NB4 (cell line): Measurements from ENCODE around the gene CDH22.

ENCODE experiments used
- DNase-seq: peaks from one replicate; pipeline ENCODE4 v3.0.0; 2010; ENCODE audit warnings: low read depth
- H3K4me3 ChIP-seq: one replicate; pipeline ENCODE4 v1.5.1; 2011; ENCODE audit warnings: mild to moderate bottlenecking, low read depth, low read length, moderate library complexity
- MYC ChIP-seq: IDR thresholded peaks from 2 replicates; pipeline ENCODE4 v1.6.1; 2011; ENCODE audit warnings: low read depth, low read length
- POLR2A ChIP-seq: IDR thresholded peaks from 2 replicates; pipeline ENCODE4 v1.6.1; 2011; ENCODE audit warnings: mild to moderate bottlenecking; ENCODE audit not compliant: insufficient read length; ENCODE audit errors: extremely low read depth
- TF ChIP-seq, protein P1 (sequence below): IDR thresholded peaks from 2 replicates; pipeline ENCODE4 v1.6.1; 2011; ENCODE audit warnings: low read depth, low read length
- TF ChIP-seq, protein P2 (sequence below): IDR thresholded peaks from one replicate; pipeline ENCODE4 v1.5.1; 2012; ENCODE audit warnings: low read depth, low read length

Gene CDH22

DNA sequence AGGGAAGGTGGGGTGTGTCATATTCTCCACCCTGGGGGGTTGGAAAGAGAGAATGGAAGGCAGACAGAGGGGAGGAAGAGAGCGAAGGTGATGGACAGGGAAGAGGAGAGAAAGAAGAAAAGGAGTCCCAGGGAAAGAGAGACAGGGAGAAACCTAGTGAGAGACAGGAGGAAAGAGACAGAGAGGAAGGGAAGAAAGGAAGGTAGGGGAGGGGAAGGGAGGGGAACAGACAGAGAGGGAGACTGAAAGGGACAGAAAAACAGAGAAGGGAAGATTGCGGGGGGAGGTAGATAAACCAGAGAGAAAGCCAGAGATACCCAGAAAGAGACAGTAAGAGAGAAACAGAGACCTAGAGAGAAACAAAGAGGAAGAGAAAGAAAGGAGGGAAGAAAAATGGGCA, 88.4 kb downstream of the CDH22 start:
- TF ChIP-seq, protein P1, sequence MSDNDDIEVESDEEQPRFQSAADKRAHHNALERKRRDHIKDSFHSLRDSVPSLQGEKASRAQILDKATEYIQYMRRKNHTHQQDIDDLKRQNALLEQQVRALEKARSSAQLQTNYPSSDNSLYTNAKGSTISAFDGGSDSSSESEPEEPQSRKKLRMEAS, result no peak
- TF ChIP-seq, protein P2, sequence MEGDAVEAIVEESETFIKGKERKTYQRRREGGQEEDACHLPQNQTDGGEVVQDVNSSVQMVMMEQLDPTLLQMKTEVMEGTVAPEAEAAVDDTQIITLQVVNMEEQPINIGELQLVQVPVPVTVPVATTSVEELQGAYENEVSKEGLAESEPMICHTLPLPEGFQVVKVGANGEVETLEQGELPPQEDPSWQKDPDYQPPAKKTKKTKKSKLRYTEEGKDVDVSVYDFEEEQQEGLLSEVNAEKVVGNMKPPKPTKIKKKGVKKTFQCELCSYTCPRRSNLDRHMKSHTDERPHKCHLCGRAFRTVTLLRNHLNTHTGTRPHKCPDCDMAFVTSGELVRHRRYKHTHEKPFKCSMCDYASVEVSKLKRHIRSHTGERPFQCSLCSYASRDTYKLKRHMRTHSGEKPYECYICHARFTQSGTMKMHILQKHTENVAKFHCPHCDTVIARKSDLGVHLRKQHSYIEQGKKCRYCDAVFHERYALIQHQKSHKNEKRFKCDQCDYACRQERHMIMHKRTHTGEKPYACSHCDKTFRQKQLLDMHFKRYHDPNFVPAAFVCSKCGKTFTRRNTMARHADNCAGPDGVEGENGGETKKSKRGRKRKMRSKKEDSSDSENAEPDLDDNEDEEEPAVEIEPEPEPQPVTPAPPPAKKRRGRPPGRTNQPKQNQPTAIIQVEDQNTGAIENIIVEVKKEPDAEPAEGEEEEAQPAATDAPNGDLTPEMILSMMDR, result no peak
- no peak for TF ChIP-seq MYC
- no peak for TF ChIP-seq POLR2A

DNA sequence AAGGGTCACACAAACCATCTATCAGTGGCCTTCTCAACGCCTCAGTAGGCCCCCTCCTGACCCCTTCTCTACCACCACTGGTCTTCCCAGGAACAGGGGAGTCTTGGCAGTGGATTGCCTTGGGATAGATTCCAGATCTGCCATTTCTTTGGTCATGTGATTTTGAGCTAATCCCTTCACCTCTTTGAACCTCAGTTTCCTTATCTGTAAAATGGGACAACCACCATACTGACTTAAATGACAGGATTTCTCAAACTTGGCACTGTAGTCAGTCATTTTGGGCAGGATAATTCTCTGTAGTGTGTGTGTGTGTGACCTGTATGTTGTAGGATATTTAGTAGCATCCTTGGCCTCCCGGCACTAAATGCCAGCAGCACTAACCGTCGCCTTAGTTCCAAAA, 89.1 kb downstream of the CDH22 start:
- no peak for TF ChIP-seq MYC
- TF ChIP-seq, protein P1, result no peak
- TF ChIP-seq, protein P2, result no peak
- no peak for TF ChIP-seq POLR2A
- no peak for DNase-seq
- H3K4me3 ChIP-seq, result no peak overlapping the region

More for the DNA sequence above, 88.4 kb downstream of the CDH22 start:
- DNase-seq, result no peak
- H3K4me3 ChIP-seq, result no peak overlapping the region

DNA sequence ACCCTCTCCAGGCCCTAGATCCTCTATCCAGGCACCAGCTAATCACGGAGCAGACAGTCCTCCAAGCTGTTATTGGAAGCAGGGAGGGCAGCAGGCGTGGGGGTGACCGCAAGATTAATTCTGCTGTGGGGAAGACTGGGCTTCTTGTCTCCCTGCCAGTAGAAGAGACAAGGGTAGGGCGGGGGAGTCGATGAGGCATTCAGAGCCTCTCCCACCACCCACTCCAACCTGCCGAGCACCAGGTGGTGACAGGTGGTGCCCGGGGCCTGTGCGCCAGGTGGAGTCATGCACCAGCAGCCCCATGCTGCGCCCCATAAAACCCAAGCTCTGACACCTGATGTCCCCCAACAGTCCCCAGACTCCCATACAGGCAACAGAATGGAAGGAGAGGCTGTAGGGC, 89.6 kb downstream of the CDH22 start:
- no peak overlapping the region for H3K4me3 ChIP-seq
- no peak for DNase-seq
- no peak for TF ChIP-seq POLR2A
- TF ChIP-seq, protein P1, result no peak
- TF ChIP-seq MYC, result no peak
- TF ChIP-seq, protein P2, result no peak

DNA sequence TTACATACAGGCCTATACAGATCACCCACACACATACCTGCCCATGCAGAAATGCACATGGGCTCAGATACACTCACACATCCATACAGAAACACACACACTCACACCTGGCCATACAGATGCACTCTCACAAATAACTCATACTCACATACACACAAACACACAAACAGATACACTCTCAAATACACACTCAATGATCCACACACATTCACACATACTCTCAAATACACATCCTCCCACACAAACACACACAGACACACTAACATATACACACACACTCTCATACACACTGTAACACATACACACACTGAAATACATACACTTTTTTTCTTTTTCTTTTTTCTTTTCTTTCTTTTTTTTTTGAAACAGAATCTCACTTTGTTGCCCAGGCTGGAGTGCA, 90.7 kb downstream of the CDH22 start:
- TF ChIP-seq, protein P1, result no peak
- TF ChIP-seq MYC, result no peak
- TF ChIP-seq POLR2A, result no peak
- TF ChIP-seq, protein P2, result no peak
- H3K4me3 ChIP-seq, result no peak overlapping the region
- DNase-seq, result no peak

DNA sequence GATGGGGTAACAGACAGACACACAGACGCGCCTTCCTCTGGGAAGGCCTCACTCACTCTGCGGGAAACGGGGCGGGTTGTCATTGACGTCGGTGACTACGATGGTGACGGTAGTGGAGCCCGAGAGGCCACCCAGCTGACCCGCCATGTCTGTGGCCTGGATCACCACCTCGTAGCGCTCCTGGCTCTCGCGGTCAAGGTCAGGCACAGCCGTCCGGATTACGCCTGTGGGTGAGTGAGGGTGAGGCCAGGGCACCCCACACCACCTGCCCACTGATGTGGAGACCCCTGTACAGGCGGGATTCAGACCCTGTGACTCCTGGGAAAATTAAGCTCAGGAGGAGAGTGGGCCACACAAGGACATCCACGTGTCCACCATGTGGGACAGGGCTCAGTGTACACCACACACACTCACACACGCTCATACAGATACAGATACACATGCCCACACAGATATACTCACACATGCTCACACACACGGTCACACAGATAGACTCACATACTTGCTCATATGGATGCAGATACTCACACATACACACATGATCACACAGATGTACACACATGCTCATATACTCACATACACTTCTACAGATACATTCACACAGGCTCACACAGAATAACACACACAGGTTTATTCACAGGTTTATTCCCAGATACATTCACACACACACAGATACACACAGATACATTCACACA, 91.4 kb downstream of the CDH22 start:
- H3K4me3 ChIP-seq, result no peak overlapping the region
- DNase-seq, result no peak
- TF ChIP-seq, protein P2, result no peak
- no peak for TF ChIP-seq MYC
- TF ChIP-seq, protein P1, result no peak
- no peak for TF ChIP-seq POLR2A
